B cell (primary cell): ENCODE measurements around the gene CTDSP2. TPM values are rescaled to one million over a fixed set of nuclear protein-coding genes. Genes with fewer than 3 reads are reported as not detected.

Experiments
- ATAC-seq: fragments of 200-7000 bp; cut with Tn5 transposase; one replicate; pipeline ENCODE4 v1.10.0; 2021; ENCODE audit warnings: low read depth, mild to moderate bottlenecking, moderate number of reproducible peaks, moderate library complexity
- CTCF ChIA-PET: fragments of 350-600 bp; sonication (Branson Sonifier 250); formaldehyde crosslinking; loops from one replicate; lab custom pipeline; 2021; ENCODE audit warnings: antibody characterized with exemption, inconsistent platforms; lab: Charles Lee
- POLR2A ChIA-PET: fragments of 350-600 bp; sonication (Branson Sonifier 250); formaldehyde crosslinking; loops from one replicate; lab custom pipeline; 2021; ENCODE audit warnings: antibody characterized with exemption; lab: Charles Lee
- DNase-seq: peaks from one replicate; pipeline ENCODE4 v3.0.0; 2013
- H2AFZ ChIP-seq: 2 replicates; pipeline ENCODE4 v1.6.1; 2012; ENCODE audit warnings: mild to moderate bottlenecking, low read depth, low read length; ENCODE audit not compliant: insufficient read depth, poor library complexity, severe bottlenecking
- H3K27ac ChIP-seq, 2 donors: 1 replicate in 1 of 2; 2 replicates in 1 of 2; pipeline ENCODE4 v1.5.1; 2012 to 2013; ENCODE audit warnings: low read length in 2 of 2, mild to moderate bottlenecking in 2 of 2, moderate library complexity in 1 of 2
- H3K27me3 ChIP-seq, 4 experiments: fragments of 200-600 bp in 1 of 4; sonication (generic) in 1 of 4; replicated peaks in 1 of 4; 1 replicate in 2 of 4; 2 replicates in 2 of 4; pipeline versions ENCODE4 v1.6.1 to v1.7.0; 2013 to 2016; ENCODE audit warnings: low read length in 3 of 4, mild to moderate bottlenecking in 2 of 4, mixed read lengths in 1 of 4, moderate library complexity in 1 of 4; ENCODE audit not compliant: insufficient read depth in 4 of 4, control insufficient read depth in 3 of 4; ENCODE audit errors: control extremely low read depth in 1 of 4
- H3K36me3 ChIP-seq, 2 experiments: replicated peaks in 1 of 2; 1 replicate in 1 of 2; 2 replicates in 1 of 2; pipeline versions ENCODE4 v1.6.1 to v1.7.1; 2013; ENCODE audit warnings: low read length in 1 of 2; ENCODE audit not compliant: insufficient read depth in 2 of 2, control insufficient read depth in 1 of 2; ENCODE audit errors: control extremely low read depth in 1 of 2, extremely low read depth in 1 of 2
- H3K4me1 ChIP-seq, 2 donors: fragments of 200-600 bp in 1 of 2; sonication (generic) in 1 of 2; 1 replicate in 1 of 2; 2 replicates in 1 of 2; pipeline versions ENCODE4 v1.5.1 to v1.6.1; 2013 to 2017; ENCODE audit warnings: low read length in 2 of 2; ENCODE audit not compliant: control insufficient read depth in 2 of 2, insufficient read depth in 2 of 2
- H3K4me2 ChIP-seq: replicated peaks from 2 replicates; pipeline ENCODE3; 2012; ENCODE audit warnings: mild to moderate bottlenecking, low read depth, low read length; ENCODE audit not compliant: poor library complexity, severe bottlenecking
- H3K4me3 ChIP-seq, 5 experiments: fragments of 200-600 bp in 1 of 5; sonication (generic) in 1 of 5; 1 replicate in 3 of 5; 2 replicates in 2 of 5; pipeline versions ENCODE4 v1.5.1 to v1.7.0; 2011 to 2016; ENCODE audit warnings: low read length in 4 of 5, mild to moderate bottlenecking in 4 of 5, low read depth in 2 of 5, control low read depth in 1 of 5, moderate library complexity in 1 of 5; ENCODE audit not compliant: insufficient read depth in 1 of 5; ENCODE audit errors: control extremely low read depth in 1 of 5, extremely low read depth in 1 of 5
- H3K79me2 ChIP-seq: fragments of 200-600 bp; sonication (generic); one replicate; pipeline ENCODE4 v1.6.0; 2016; ENCODE audit warnings: low read length; ENCODE audit not compliant: control insufficient read depth, insufficient read depth
- H3K9ac ChIP-seq: fragments of 200-600 bp; sonication (generic); 2 replicates; pipeline ENCODE4 v1.6.1; 2017; ENCODE audit warnings: mild to moderate bottlenecking, low read length, moderate library complexity
- H3K9me3 ChIP-seq, 3 donors: one replicate each; pipeline versions ENCODE4 v1.6.1 to v1.7.1; 2013; ENCODE audit warnings: low read length in 2 of 3; ENCODE audit not compliant: control insufficient read depth in 2 of 3, insufficient read depth in 1 of 3; ENCODE audit errors: control extremely low read depth in 1 of 3
- H4K20me1 ChIP-seq: 2 replicates; pipeline ENCODE4 v1.6.0; 2012; ENCODE audit warnings: mild to moderate bottlenecking, low read length; ENCODE audit not compliant: insufficient read depth, control insufficient read depth, poor library complexity, severe bottlenecking
- H3K27ac Mint-ChIP-seq: one replicate; pipeline ENCODE4 v1.8.0; 2021; ENCODE audit warnings: mixed read lengths
- H3K27me3 Mint-ChIP-seq: one replicate; pipeline ENCODE4 v1.8.0; 2021; ENCODE audit warnings: mixed read lengths
- H3K4me1 Mint-ChIP-seq: one replicate; pipeline ENCODE4 v1.8.0; 2021; ENCODE audit warnings: mixed read lengths
- H3K4me3 Mint-ChIP-seq: one replicate; pipeline ENCODE4 v1.8.0; 2021; ENCODE audit warnings: mixed read lengths
- H3K9me3 Mint-ChIP-seq: one replicate; pipeline ENCODE4 v1.8.0; 2022; ENCODE audit warnings: mixed read lengths; ENCODE audit not compliant: insufficient read depth
- CTCF ChIP-seq: fragments of 200-600 bp; IDR thresholded peaks from one replicate; pipeline ENCODE4 v1.8.0; 2022; ENCODE audit warnings: antibody characterized with exemption, mild to moderate bottlenecking
- EZH2 ChIP-seq: IDR thresholded peaks from 2 replicates; pipeline ENCODE4 v1.6.1; 2012; ENCODE audit warnings: borderline replicate concordance, low read depth, mild to moderate bottlenecking, moderate library complexity, low read length; ENCODE audit not compliant: insufficient read depth, poor library complexity, severe bottlenecking
- WGBS: methylation state at CpG from one replicate; pipeline ENCODE4 v1.1.5; 2013; ENCODE audit warnings: missing lambda C conversion rate; ENCODE audit not compliant: insufficient coverage; 5-methylcytosine and 5-hydroxymethylcytosine counted together
- intact Hi-C: fragments of 100-400 bp; cut with micrococcal nuclease; formaldehyde crosslinking; loops from one replicate; pipeline ENCODE4 v1.10.0; 2022
- polyA plus RNA-seq: library from polyadenylated mRNA; depleted of rRNA; stranded (reverse); fragments of >200 nt; gene quantifications from 2 replicates; pipeline ENCODE4 v1.2.3, GENCODE V29; 2012
- total RNA-seq, 2 donors: library from RNA; stranded (reverse); fragments of 120-200 nt in 1 of 2; gene quantifications; 1 replicate in 1 of 2; 2 replicates in 1 of 2; pipeline versions ENCODE4 v1.2.3 to v1.2.4, GENCODE V29; 2013 to 2022

CTDSP2 gene
- total and polyA plus RNA-seq, 2 donors (not counting 1 experiment from before 2014, with no cell fraction given), result 99.1 to 209 TPM

GRCh38 chr12:57813111-57813970 lies 33.2 kb downstream of the CTDSP2 start:
- Histone ChIP-seq H2AFZ (no peak overlapping the region), H3K4me1 (no peaks in the 10 kb centered on the region), H3K27me3 (no peaks in the 10 kb centered on the region), H3K9ac (no peak overlapping the region), H4K20me1 (no peaks in the 10 kb centered on the region), H3K79me2 (no peaks in the 10 kb centered on the region), H3K4me3 (no peak overlapping the region), H3K4me2 (no peak overlapping the region), H3K9me3 (no peaks in the 10 kb centered on the region), H3K36me3 (peaks cover 0 to 8% of the 10 kb centered on the region in 2 experiments), H3K27ac (no peak overlapping the region)
- intact Hi-C loops, result no loop called here
- H3K4me1 Mint-ChIP-seq, result no peaks in the 10 kb centered on the region
- WGBS, result 91% methylated on average over 13 of the region's 14 CpGs
- H3K27ac Mint-ChIP-seq, result peak overlapping the region; percentile 6
- H3K9me3 Mint-ChIP-seq, result no peaks in the 10 kb centered on the region
- TF ChIP-seq CTCF (no peak), EZH2 (no peak)
- CTCF ChIA-PET, result interaction anchor here (1.2 to 2.8 kb wide), 2 partner anchors 11 to 91 kb away, joined by 3 to 11 read pairs; no protein-coding TSS in a partner anchor
- no peaks in the 10 kb centered on the region for H3K27me3 Mint-ChIP-seq
- DNase-seq (no peak), ATAC-seq (no peak)
- POLR2A ChIA-PET, result no interaction called here
- no peak overlapping the region for H3K4me3 Mint-ChIP-seq
